Liver (tissue), 3 donors: ENCODE measurements around the gene MACROH2A2.

Experiments used
- FOXA1 ChIP-seq: IDR thresholded peaks from 2 replicates; pipeline ENCODE4 v1.6.1; 2016; ENCODE audit warnings: antibody characterized with exemption
- GABPA ChIP-seq, 2 donors: IDR thresholded peaks in 1 of 2; conservative IDR thresholded peaks in 1 of 2; 2 replicates each; pipeline ENCODE4 v1.6.1; 2016; ENCODE audit warnings: antibody characterized with exemption in 2 of 2, mild to moderate bottlenecking in 1 of 2, moderate library complexity in 1 of 2
- JUND ChIP-seq, 2 donors: IDR thresholded peaks; 2 replicates each; pipeline ENCODE4 v1.6.1; 2016; ENCODE audit warnings: antibody characterized with exemption in 2 of 2
- MAX ChIP-seq: IDR thresholded peaks from 2 replicates; pipeline ENCODE4 v1.6.1; 2016; ENCODE audit warnings: antibody characterized with exemption
- RAD21 ChIP-seq, 2 donors: IDR thresholded peaks; 2 replicates each; pipeline ENCODE4 v1.6.1; 2016; ENCODE audit warnings: antibody characterized with exemption in 2 of 2, mild to moderate bottlenecking in 2 of 2
- RXRA ChIP-seq, 2 donors: IDR thresholded peaks; 2 replicates each; pipeline ENCODE4 v1.6.1; 2017 to 2018; ENCODE audit warnings: antibody characterized with exemption in 2 of 2, mild to moderate bottlenecking in 1 of 2
- YY1 ChIP-seq: IDR thresholded peaks from 2 replicates; pipeline ENCODE4 v1.6.1; 2016; ENCODE audit warnings: antibody characterized with exemption, mild to moderate bottlenecking
- TF ChIP-seq, protein P1 (sequence below): fragments of 150-350 bp; IDR thresholded peaks from 2 replicates; pipeline ENCODE4 v1.5.1; 2017; ENCODE audit warnings: improper control_type of control experiment, low read depth, low read length; ENCODE audit not compliant: missing input control
- TF ChIP-seq, protein P2 (sequence below): IDR thresholded peaks from 2 replicates; pipeline ENCODE4 v1.6.1; 2016; ENCODE audit warnings: antibody characterized with exemption, mild to moderate bottlenecking
- donor health status: healthy.
- donor health status: healthy.

GRCh38 chr10:70121281-70121949, 68.8 kb downstream of the MACROH2A2 start:
- TF ChIP-seq GABPA (IDR thresholded peaks at IDR 0.05 in 1 of 2, conservative IDR thresholded peaks at IDR 0.05 in 1 of 2) (no peak), RXRA (IDR thresholded peaks at IDR 0.05) (no peak), RAD21 (IDR thresholded peaks at IDR 0.05) (no peak), JUND (IDR thresholded peaks at IDR 0.05) (no peak), MAX (no peak), FOXA1 (no peak), YY1 (no peak)
- TF ChIP-seq, protein P1, sequence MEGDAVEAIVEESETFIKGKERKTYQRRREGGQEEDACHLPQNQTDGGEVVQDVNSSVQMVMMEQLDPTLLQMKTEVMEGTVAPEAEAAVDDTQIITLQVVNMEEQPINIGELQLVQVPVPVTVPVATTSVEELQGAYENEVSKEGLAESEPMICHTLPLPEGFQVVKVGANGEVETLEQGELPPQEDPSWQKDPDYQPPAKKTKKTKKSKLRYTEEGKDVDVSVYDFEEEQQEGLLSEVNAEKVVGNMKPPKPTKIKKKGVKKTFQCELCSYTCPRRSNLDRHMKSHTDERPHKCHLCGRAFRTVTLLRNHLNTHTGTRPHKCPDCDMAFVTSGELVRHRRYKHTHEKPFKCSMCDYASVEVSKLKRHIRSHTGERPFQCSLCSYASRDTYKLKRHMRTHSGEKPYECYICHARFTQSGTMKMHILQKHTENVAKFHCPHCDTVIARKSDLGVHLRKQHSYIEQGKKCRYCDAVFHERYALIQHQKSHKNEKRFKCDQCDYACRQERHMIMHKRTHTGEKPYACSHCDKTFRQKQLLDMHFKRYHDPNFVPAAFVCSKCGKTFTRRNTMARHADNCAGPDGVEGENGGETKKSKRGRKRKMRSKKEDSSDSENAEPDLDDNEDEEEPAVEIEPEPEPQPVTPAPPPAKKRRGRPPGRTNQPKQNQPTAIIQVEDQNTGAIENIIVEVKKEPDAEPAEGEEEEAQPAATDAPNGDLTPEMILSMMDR, result no peak
- TF ChIP-seq, protein P2, sequence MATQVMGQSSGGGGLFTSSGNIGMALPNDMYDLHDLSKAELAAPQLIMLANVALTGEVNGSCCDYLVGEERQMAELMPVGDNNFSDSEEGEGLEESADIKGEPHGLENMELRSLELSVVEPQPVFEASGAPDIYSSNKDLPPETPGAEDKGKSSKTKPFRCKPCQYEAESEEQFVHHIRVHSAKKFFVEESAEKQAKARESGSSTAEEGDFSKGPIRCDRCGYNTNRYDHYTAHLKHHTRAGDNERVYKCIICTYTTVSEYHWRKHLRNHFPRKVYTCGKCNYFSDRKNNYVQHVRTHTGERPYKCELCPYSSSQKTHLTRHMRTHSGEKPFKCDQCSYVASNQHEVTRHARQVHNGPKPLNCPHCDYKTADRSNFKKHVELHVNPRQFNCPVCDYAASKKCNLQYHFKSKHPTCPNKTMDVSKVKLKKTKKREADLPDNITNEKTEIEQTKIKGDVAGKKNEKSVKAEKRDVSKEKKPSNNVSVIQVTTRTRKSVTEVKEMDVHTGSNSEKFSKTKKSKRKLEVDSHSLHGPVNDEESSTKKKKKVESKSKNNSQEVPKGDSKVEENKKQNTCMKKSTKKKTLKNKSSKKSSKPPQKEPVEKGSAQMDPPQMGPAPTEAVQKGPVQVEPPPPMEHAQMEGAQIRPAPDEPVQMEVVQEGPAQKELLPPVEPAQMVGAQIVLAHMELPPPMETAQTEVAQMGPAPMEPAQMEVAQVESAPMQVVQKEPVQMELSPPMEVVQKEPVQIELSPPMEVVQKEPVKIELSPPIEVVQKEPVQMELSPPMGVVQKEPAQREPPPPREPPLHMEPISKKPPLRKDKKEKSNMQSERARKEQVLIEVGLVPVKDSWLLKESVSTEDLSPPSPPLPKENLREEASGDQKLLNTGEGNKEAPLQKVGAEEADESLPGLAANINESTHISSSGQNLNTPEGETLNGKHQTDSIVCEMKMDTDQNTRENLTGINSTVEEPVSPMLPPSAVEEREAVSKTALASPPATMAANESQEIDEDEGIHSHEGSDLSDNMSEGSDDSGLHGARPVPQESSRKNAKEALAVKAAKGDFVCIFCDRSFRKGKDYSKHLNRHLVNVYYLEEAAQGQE, result no peak
